HL-60 (cell line): ENCODE data around the gene PSMC6.

Source experiments
- CTCF ChIP-seq: IDR thresholded peaks from one replicate; pipeline ENCODE4 v1.5.1; 2011; ENCODE audit warnings: low read length, control low read depth, inconsistent platforms; ENCODE audit not compliant: insufficient read depth
- GABPA ChIP-seq: IDR thresholded peaks from 2 replicates; pipeline ENCODE4 v1.6.1; 2012; ENCODE audit warnings: low read depth
- POLR2AphosphoS5 ChIP-seq: IDR thresholded peaks from 2 replicates; pipeline ENCODE4 v1.6.1; 2012; ENCODE audit warnings: low read depth
- REST ChIP-seq: IDR thresholded peaks from 2 replicates; pipeline ENCODE4 v1.6.1; 2012; ENCODE audit warnings: low read depth; ENCODE audit not compliant: insufficient replicate concordance

GRCh38 chr14:52730709-52731111 lies 23.7 kb downstream of the PSMC6 start:
- TF ChIP-seq CTCF (no peak), GABPA (no peak), POLR2AphosphoS5 (no peak; the same call in 1 of the 2 replicates), REST (no peak)
